Lower leg skin (tissue), 3 donors: ENCODE data around the gene PALLD.

ENCODE experiments used
- CTCF ChIP-seq, 3 donors: fragments of 450-650 bp; IDR thresholded peaks; one replicate each; pipeline ENCODE4 v1.5.1; 2016; ENCODE audit warnings: antibody characterized with exemption in 3 of 3, mild to moderate bottlenecking in 3 of 3, moderate library complexity in 2 of 3
- POLR2A ChIP-seq, 2 donors: fragments of 450-650 bp; IDR thresholded peaks; one replicate each; pipeline ENCODE4 v1.6.1; 2016 to 2017; ENCODE audit warnings: antibody characterized with exemption in 2 of 2, mild to moderate bottlenecking in 1 of 2, moderate library complexity in 1 of 2

- no peak for TF ChIP-seq CTCF (IDR thresholded peaks at IDR 0.05)
- no peak for TF ChIP-seq POLR2A (IDR thresholded peaks at IDR 0.05)
Measured at GRCh38 chr4:168877511-168878491, 380.9 kb downstream of the PALLD start.
